RWPE2 (cell line): ENCODE results near the gene LORICRIN.
"Not testable (repeated sequence)": the region's sequence is repeated elsewhere in the genome, so short reads cannot be mapped to it uniquely, and the experiment has no call there.

Source experiments
- ATAC-seq: fragments of 200-7000 bp; cut with Tn5 transposase; 3 replicates; pipeline ENCODE4 v1.9.1; 2021; ENCODE audit warnings: low read depth
- DNase-seq: peaks from one replicate; pipeline ENCODE4 v3.0.0-alpha.2; 2020; ENCODE audit warnings: low spot score
- H3K27ac ChIP-seq: fragments of 450-650 bp; 2 replicates; pipeline ENCODE4 v1.5.1; 2017; ENCODE audit warnings: mild to moderate bottlenecking; ENCODE audit not compliant: poor library complexity, severe bottlenecking
- H3K27me3 ChIP-seq: fragments of 250-450 bp; sonication (Bioruptor Pico); 2 replicates; pipeline ENCODE4 v1.5.1; 2021; ENCODE audit warnings: mild to moderate bottlenecking, moderate library complexity; ENCODE audit not compliant: insufficient read depth, poor library complexity, severe bottlenecking
- H3K36me3 ChIP-seq: fragments of 250-450 bp; sonication (Bioruptor Pico); 2 replicates; pipeline ENCODE4 v1.5.1; 2020; ENCODE audit warnings: low read depth, mild to moderate bottlenecking, moderate library complexity
- H3K4me1 ChIP-seq: fragments of 250-450 bp; sonication (Bioruptor Pico); 2 replicates; pipeline ENCODE4 v1.5.1; 2021; ENCODE audit warnings: mild to moderate bottlenecking, moderate library complexity; ENCODE audit not compliant: insufficient read depth, poor library complexity, severe bottlenecking
- H3K4me3 ChIP-seq: fragments of 250-450 bp; sonication (Bioruptor Pico); 2 replicates; pipeline ENCODE4 v1.5.1; 2021; ENCODE audit warnings: mild to moderate bottlenecking, moderate library complexity; ENCODE audit not compliant: severe bottlenecking
- H3K9me3 ChIP-seq: fragments of 250-450 bp; sonication (Bioruptor Pico); 2 replicates; pipeline ENCODE4 v1.5.1; 2021; ENCODE audit warnings: mild to moderate bottlenecking, moderate library complexity; ENCODE audit not compliant: severe bottlenecking
- CTCF ChIP-seq: fragments of 450-650 bp; IDR thresholded peaks from one replicate; pipeline ENCODE4 v1.5.1; 2017; ENCODE audit warnings: mild to moderate bottlenecking, moderate library complexity; ENCODE audit not compliant: poor library complexity, severe bottlenecking

The LORICRIN gene

GRCh38 chr1:153217744-153218416 lies 41.6 kb upstream of the LORICRIN start:
- H3K27me3 ChIP-seq, result no peaks in the 10 kb centered on the region

DNA sequence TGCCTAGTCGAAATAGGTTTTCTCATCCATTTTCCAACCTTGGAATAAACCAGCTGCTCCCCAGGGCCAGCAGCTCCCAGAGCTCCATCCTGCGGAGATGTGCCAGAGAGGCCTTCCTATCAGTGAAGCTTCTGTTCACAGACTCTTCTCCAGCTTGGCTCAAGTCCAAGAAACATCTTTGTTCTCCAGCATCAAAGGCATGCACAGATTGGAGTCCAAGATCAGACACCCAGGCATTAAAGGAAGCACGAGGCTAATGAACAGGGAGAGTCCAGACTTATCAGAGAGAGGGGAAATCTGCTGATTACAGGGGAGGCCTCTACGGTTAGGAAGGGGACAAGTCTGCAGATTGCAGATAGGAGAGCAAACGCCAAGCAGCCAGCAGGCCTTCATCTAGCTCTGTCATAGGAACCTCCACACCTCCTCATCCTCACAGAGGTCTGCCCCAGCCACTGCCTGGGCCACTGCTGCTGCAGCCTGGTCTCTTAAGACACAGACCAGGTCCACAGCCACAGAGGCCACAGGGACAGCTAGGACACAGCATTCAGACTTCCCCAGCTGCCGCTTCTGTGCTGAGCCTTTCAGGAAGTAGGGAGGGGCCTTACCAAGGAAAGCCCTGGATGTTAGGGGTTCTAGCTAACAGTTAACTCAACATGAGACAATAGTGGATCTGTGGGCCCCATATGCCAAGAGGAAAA lies 38.7 kb upstream of the LORICRIN start:
- no peak for TF ChIP-seq CTCF
- no peaks in the 10 kb centered on the region for H3K27me3 ChIP-seq
- no peaks in the 10 kb centered on the region for H3K9me3 ChIP-seq
- DNase-seq (no peak), ATAC-seq (no peak)
- H3K4me1 ChIP-seq, result no peaks in the 10 kb centered on the region
- H3K4me3 ChIP-seq, result no peak overlapping the region
- no peak overlapping the region for H3K27ac ChIP-seq
- no peaks in the 10 kb centered on the region for H3K36me3 ChIP-seq

More at GRCh38 chr1:153217744-153218416, 41.6 kb upstream of the LORICRIN start:
- Histone ChIP-seq H3K4me1 (no peaks in the 10 kb centered on the region), H3K36me3 (no peaks in the 10 kb centered on the region), H3K9me3 (no peaks in the 10 kb centered on the region), H3K27ac (no peak overlapping the region), H3K4me3 (no peak overlapping the region)
- DNase-seq (no peak), ATAC-seq (no peak)
- TF ChIP-seq CTCF, result no peak

GRCh38 chr1:153223040-153223891 lies 36.2 kb upstream of the LORICRIN start:
- H3K27me3 ChIP-seq, H3K4me1 ChIP-seq, H3K9me3 ChIP-seq, DNase-seq, H3K27ac ChIP-seq, H3K4me3 ChIP-seq, H3K36me3 ChIP-seq: not testable (repeated sequence)
- ATAC-seq, result peak; percentile 94
- TF ChIP-seq CTCF, result peak; percentile 87

GRCh38 chr1:153227810-153228209 lies 31.7 kb upstream of the LORICRIN start:
- ATAC-seq (no peak), DNase-seq (no peak)
- no peak overlapping the region for H3K4me3 ChIP-seq
- no peak overlapping the region for H3K27ac ChIP-seq
- no peaks in the 10 kb centered on the region for H3K9me3 ChIP-seq
- peaks cover 4% of the 10 kb centered on the region for H3K27me3 ChIP-seq
- no peaks in the 10 kb centered on the region for H3K4me1 ChIP-seq
- no peaks in the 10 kb centered on the region for H3K36me3 ChIP-seq
- TF ChIP-seq CTCF, result no peak
